Muscle of leg (tissue), 11 donors: ENCODE results near the gene OTOF. TPM values are rescaled to one million over a fixed set of nuclear protein-coding genes. Genes with fewer than 3 reads are reported as not detected.

Source experiments
- DNase-seq: peaks from one replicate; pipeline ENCODE4 v3.0.0; 2013
- H3K27ac ChIP-seq: one replicate; pipeline ENCODE4 v1.5.1; 2013; ENCODE audit warnings: mild to moderate bottlenecking, low read length, control low read depth
- H3K27me3 ChIP-seq: one replicate; pipeline ENCODE4 v1.6.1; 2013; ENCODE audit warnings: low read length; ENCODE audit not compliant: control insufficient read depth, insufficient read depth
- H3K36me3 ChIP-seq: one replicate; pipeline ENCODE4 v1.6.1; 2013; ENCODE audit warnings: low read length; ENCODE audit not compliant: control insufficient read depth, insufficient read depth
- H3K4me1 ChIP-seq: one replicate; pipeline ENCODE4 v1.6.1; 2013; ENCODE audit warnings: low read length; ENCODE audit not compliant: control insufficient read depth, insufficient read depth
- H3K4me3 ChIP-seq: one replicate; pipeline ENCODE4 v1.5.1; 2013; ENCODE audit warnings: low read length, control low read depth
- H3K9me3 ChIP-seq: replicated peaks from 2 replicates; pipeline ENCODE4 v1.6.1; 2013; ENCODE audit warnings: low read depth, low read length; ENCODE audit not compliant: control insufficient read depth
- WGBS: methylation state at CpG from one replicate; pipeline ENCODE4 v1.1.5; 2013; ENCODE audit warnings: missing lambda C conversion rate; ENCODE audit not compliant: insufficient coverage; 5-methylcytosine and 5-hydroxymethylcytosine counted together
- polyA plus RNA-seq, 8 donors: library from polyadenylated mRNA; unstranded; fragments of 120-200 nt; gene quantifications; one replicate each; pipeline versions ENCODE4 v1.2.1 to v1.2.3, GENCODE V29; 2013; ENCODE audit warnings: inconsistent platforms in 1 of 8, low replicate concordance in 1 of 8; ENCODE audit not compliant: insufficient read length in 8 of 8, insufficient read depth in 1 of 8
- total RNA-seq: library from RNA; stranded (reverse); fragments of 120-200 nt; gene quantifications from one replicate; pipeline ENCODE4 v1.2.4, GENCODE V29; 2013

The OTOF gene
- total and polyA plus RNA-seq, 9 donors: 8.6 to 28.0 (median 17.9) TPM

DNA sequence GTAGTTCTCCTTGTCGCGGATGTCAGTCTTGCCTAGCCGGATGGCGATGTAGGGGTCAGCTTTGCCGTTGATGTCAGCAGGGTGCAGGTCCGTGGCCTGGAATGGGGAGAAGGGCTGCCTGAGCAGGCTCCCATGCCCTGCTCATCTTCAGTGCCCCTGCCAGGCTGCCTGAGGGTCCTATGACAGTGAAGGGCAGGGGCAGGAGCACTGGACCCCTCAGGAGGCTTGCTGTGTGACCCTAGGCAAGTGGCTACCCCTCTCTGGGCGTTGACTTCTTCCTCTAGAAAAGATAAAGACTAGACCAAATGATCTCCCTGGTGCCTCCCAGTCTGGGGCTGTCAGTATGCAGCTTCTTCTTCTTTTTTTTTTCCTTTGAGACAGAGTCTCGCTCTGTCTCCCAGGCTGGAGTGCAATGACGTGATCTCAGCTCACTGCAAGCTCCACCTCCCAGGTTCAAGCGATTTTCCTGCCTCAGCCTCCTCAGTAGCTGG is 11.9 kb downstream of the OTOF start:
- DNase-seq: no peak
- H3K9me3 ChIP-seq: peaks cover 6% of the 10 kb centered on the region
- H3K4me3 ChIP-seq: no peak overlapping the region
- H3K27me3 ChIP-seq: no peaks in the 10 kb centered on the region
- H3K27ac ChIP-seq: no peak overlapping the region
- 87% methylated on average over 7 of the region's 10 CpGs for WGBS
- H3K4me1 ChIP-seq: peaks cover 11% of the 10 kb centered on the region
- peaks cover 17% of the 10 kb centered on the region for H3K36me3 ChIP-seq

DNA sequence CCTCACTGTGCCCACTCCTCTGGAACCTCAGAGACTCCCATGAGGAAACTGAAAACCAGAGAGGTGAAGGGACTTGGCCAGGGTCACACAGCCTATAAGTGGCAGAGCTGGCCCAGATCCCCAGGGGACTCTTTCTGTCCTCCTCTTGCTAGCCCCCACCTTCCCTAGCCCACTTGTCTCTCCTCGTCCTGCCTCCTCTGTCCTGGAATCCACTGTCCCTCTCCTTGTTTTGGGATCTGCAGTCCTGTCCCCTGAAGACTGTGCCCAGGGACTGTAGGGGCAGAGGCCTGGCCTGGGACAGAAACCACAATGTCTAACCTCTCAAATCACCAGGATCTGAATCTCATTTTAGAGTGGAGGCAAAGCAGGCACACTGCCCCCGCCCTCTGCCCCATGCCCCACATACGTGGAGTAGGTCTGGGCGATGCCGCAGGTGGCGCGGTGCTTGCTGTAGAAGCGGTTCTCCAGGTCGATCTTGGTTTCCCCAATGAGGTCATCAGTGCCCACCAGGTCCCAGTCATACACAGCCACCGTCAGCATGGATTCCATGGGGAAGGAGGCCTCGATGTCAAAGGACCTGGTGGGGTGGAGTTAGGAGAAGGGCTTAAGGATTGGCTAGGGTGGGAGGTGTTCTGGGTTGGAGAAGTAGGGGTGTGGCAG is 12.5 kb downstream of the OTOF start:
- no peak overlapping the region for H3K4me3 ChIP-seq
- WGBS: 80% methylated on average over 5 of the region's 11 CpGs
- no peak for DNase-seq
- H3K36me3 ChIP-seq: peaks cover 17% of the 10 kb centered on the region
- peaks cover 6% of the 10 kb centered on the region for H3K9me3 ChIP-seq
- no peaks in the 10 kb centered on the region for H3K27me3 ChIP-seq
- peaks cover 11% of the 10 kb centered on the region for H3K4me1 ChIP-seq
- no peak overlapping the region for H3K27ac ChIP-seq

- 55% methylated on average over 11 of the region's 14 CpGs for WGBS
- peaks cover 6% of the 10 kb centered on the region for H3K9me3 ChIP-seq
- H3K4me3 ChIP-seq: no peak overlapping the region
- no peak for DNase-seq
- H3K4me1 ChIP-seq: peaks cover 11% of the 10 kb centered on the region
- no peaks in the 10 kb centered on the region for H3K27me3 ChIP-seq
- no peak overlapping the region for H3K27ac ChIP-seq
- peaks cover 17% of the 10 kb centered on the region for H3K36me3 ChIP-seq
These were observed 13.3 kb downstream of the OTOF start for GRCh38 chr2:26464390-26465265.

- peaks cover 11% of the 10 kb centered on the region for H3K4me1 ChIP-seq
- H3K36me3 ChIP-seq: peaks cover 14% of the 10 kb centered on the region
- no peaks in the 10 kb centered on the region for H3K27me3 ChIP-seq
- DNase-seq: no peak
- H3K4me3 ChIP-seq: no peak overlapping the region
- no peaks in the 10 kb centered on the region for H3K9me3 ChIP-seq
- no peak overlapping the region for H3K27ac ChIP-seq
- WGBS: 83% methylated on average over 21 of the region's 25 CpGs
These were observed 14.4 kb downstream of the OTOF start for GRCh38 chr2:26463244-26464192.

GRCh38 chr2:26462511-26463243 is 15.2 kb downstream of the OTOF start:
- DNase-seq: peak; percentile 38
- Histone ChIP-seq H3K27me3 (no peaks in the 10 kb centered on the region), H3K9me3 (no peaks in the 10 kb centered on the region), H3K36me3 (peaks cover 13% of the 10 kb centered on the region), H3K4me3 (no peak overlapping the region), H3K4me1 (peaks cover 12% of the 10 kb centered on the region), H3K27ac (no peak overlapping the region)
- 66% methylated on average over 10 of the region's 14 CpGs for WGBS

GRCh38 chr2:26462100-26462499 is 15.8 kb downstream of the OTOF start:
- no peak for DNase-seq
- no peaks in the 10 kb centered on the region for H3K27me3 ChIP-seq
- no peak overlapping the region for H3K4me3 ChIP-seq
- peaks cover 15% of the 10 kb centered on the region for H3K4me1 ChIP-seq
- H3K36me3 ChIP-seq: peaks cover 9% of the 10 kb centered on the region
- WGBS: 70% methylated on average over 2 of the region's 6 CpGs
- H3K9me3 ChIP-seq: no peaks in the 10 kb centered on the region
- H3K27ac ChIP-seq: no peak overlapping the region

GRCh38 chr2:26461601-26462023 is 16.3 kb downstream of the OTOF start:
- Histone ChIP-seq H3K27me3 (no peaks in the 10 kb centered on the region), H3K9me3 (no peaks in the 10 kb centered on the region), H3K4me3 (no peak overlapping the region), H3K4me1 (peaks cover 15% of the 10 kb centered on the region), H3K36me3 (peaks cover 9% of the 10 kb centered on the region), H3K27ac (no peak overlapping the region)
- no peak for DNase-seq
- WGBS: 89% methylated on average over 16 of the region's 19 CpGs

- Histone ChIP-seq H3K36me3 (peaks cover 5% of the 10 kb centered on the region), H3K4me1 (peaks cover 19% of the 10 kb centered on the region), H3K27ac (no peak overlapping the region), H3K4me3 (no peak overlapping the region), H3K27me3 (no peaks in the 10 kb centered on the region), H3K9me3 (no peaks in the 10 kb centered on the region)
- no peak for DNase-seq
- WGBS: 87% methylated on average over 17 of the region's 19 CpGs
These were observed 17.3 kb downstream of the OTOF start for GRCh38 chr2:26460613-26461031.

- peaks cover 24% of the 10 kb centered on the region for H3K4me1 ChIP-seq
- no peak for DNase-seq
- H3K27ac ChIP-seq: no peak overlapping the region
- 79% methylated on average over 13 of the region's 15 CpGs for WGBS
- H3K27me3 ChIP-seq: no peaks in the 10 kb centered on the region
- no peak overlapping the region for H3K4me3 ChIP-seq
- peaks cover under 1% of the 10 kb centered on the region for H3K36me3 ChIP-seq
- no peaks in the 10 kb centered on the region for H3K9me3 ChIP-seq
These were observed 17.8 kb downstream of the OTOF start for GRCh38 chr2:26459991-26460612.
